ENCODE results near the gene ROGDI. TPM values are rescaled to one million over a fixed set of nuclear protein-coding genes. Genes with fewer than 3 reads are reported as not detected.

ROGDI gene
- total RNA-seq, 1 experiment from 2014 or later = 36.4 TPM

GRCh38 chr16:4811242-4811641, 8.8 kb upstream of the ROGDI start:
- H3K4me3 Mint-ChIP-seq = no peak overlapping the region
- Histone ChIP-seq H4K8ac (replicated peaks; ENCODE audit: insufficient read length, low read depth, low read length) (no peak overlapping the region), H3T11ph (ENCODE audit: low read length) (no peak overlapping the region), H3K9ac (ENCODE audit: extremely low read depth, insufficient read length, low read length) (no peak overlapping the region), H3K4ac (ENCODE audit: low read depth, low read length) (no peak overlapping the region), H3K23me2 (ENCODE audit: insufficient read length, low read depth, low read length, poor library complexity, severe bottlenecking) (no peaks in the 10 kb centered on the region), H3K79me2 (ENCODE audit: insufficient read depth, low read length) (no peaks in the 10 kb centered on the region), H3K79me1 (ENCODE audit: insufficient read depth, low read depth, low read length, poor library complexity, severe bottlenecking) (no peaks in the 10 kb centered on the region), H3K27ac (ENCODE audit: insufficient read length, low read depth, low read length) (no peak overlapping the region), H2AFZ (ENCODE audit: low read length) (no peak overlapping the region), H3K14ac (ENCODE audit: insufficient read depth, low read length) (no peak overlapping the region), H2AK5ac (ENCODE audit: insufficient read length, low read length) (no peak overlapping the region), H4K91ac (ENCODE audit: insufficient read length, low read depth, low read length) (no peak overlapping the region), H3K23ac (ENCODE audit: insufficient read length, low read depth, low read length) (no peak overlapping the region), H3K9me3 (ENCODE audit: control insufficient read depth, low read depth, low read length) (no peaks in the 10 kb centered on the region), H4K5ac (ENCODE audit: insufficient read length, low read depth, low read length) (no peak overlapping the region), H3K27me3 (ENCODE audit: insufficient read depth, low read length) (no peaks in the 10 kb centered on the region), H2BK5ac (ENCODE audit: insufficient read length, low read length) (no peak overlapping the region), H3K18ac (ENCODE audit: insufficient read length, low read depth, low read length) (no peak overlapping the region), H2BK12ac (ENCODE audit: insufficient read length, low read depth, low read length) (no peak overlapping the region), H2BK120ac (ENCODE audit: low read depth, low read length, poor library complexity, severe bottlenecking) (no peak overlapping the region), H3K56ac (ENCODE audit: insufficient read length, low read depth, low read length) (no peak overlapping the region), H4K20me1 (ENCODE audit: control insufficient read depth, insufficient read depth, insufficient read length) (no peaks in the 10 kb centered on the region), H3K4me2 (ENCODE audit: insufficient read depth, insufficient read length, low read length) (no peak overlapping the region), H2BK15ac (ENCODE audit: low read depth, low read length) (no peak overlapping the region), H3K4me1 (ENCODE audit: insufficient read depth, low read length) (no peaks in the 10 kb centered on the region), H2BK20ac (ENCODE audit: low read depth, low read length, poor library complexity, severe bottlenecking) (no peak overlapping the region)
- no peak for TF ChIP-seq CTCF (conservative IDR thresholded peaks at IDR 0.05)
- peaks cover 32 to 82% (median 68%) of the 10 kb centered on the region in 3 experiments; a peak in 6 of 7 replicates for H3K36me3 Mint-ChIP-seq (ENCODE audit: insufficient read depth in 1 of 3, low read depth in 3 of 3)
- H3K27ac Mint-ChIP-seq = peak overlapping the region in 2 of 3 experiments; percentile 72 to 88; a peak in 2 of 7 replicates
- no peak for DNase-seq
- H3K27me3 Mint-ChIP-seq (ENCODE audit: low read depth) = no peaks in the 10 kb centered on the region
- WGBS (ENCODE audit: extremely low coverage, insufficient read length, low lambda C conversion rate) = no CpG with 5 or more reads among the region's 3 CpGs
- no peaks in the 10 kb centered on the region for H3K9me3 Mint-ChIP-seq
- no peaks in the 10 kb centered on the region for H3K4me1 Mint-ChIP-seq
